ENCODE data around the gene LRRN3.

DNA sequence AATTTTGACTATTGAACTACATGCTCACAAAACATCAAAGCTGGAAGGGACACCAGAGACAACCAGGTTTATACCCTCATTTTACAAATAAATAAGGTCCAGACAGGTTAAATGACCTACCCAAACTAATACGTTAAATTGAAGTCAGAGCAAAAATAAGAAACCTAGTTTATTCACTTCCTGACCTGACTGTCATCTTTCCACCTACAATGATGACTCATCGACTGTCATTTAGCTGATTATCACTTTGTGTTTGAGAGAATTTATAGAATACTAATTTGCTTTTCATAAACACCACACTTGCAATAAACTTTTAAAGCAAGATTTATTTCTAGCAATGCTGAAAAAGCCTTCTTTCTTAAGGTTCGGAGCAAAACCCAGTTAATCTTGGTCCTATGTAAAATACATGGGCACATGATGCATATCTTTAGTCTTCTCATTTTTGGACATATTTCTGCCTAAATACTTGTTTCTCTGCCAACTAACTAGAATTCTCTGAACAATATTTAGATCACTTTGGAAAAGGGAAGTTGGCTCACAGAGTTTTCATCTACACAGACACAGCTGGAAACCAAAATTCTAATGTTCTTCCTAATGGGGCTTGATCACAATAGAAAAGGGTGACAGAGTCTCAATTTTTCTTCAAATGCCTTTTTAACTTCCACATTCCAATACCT, 16.7 kb upstream of the LRRN3 start:
- TF ChIP-seq, protein P1, sequence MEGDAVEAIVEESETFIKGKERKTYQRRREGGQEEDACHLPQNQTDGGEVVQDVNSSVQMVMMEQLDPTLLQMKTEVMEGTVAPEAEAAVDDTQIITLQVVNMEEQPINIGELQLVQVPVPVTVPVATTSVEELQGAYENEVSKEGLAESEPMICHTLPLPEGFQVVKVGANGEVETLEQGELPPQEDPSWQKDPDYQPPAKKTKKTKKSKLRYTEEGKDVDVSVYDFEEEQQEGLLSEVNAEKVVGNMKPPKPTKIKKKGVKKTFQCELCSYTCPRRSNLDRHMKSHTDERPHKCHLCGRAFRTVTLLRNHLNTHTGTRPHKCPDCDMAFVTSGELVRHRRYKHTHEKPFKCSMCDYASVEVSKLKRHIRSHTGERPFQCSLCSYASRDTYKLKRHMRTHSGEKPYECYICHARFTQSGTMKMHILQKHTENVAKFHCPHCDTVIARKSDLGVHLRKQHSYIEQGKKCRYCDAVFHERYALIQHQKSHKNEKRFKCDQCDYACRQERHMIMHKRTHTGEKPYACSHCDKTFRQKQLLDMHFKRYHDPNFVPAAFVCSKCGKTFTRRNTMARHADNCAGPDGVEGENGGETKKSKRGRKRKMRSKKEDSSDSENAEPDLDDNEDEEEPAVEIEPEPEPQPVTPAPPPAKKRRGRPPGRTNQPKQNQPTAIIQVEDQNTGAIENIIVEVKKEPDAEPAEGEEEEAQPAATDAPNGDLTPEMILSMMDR (IDR thresholded peaks at IDR 0.05): no peak
- TF ChIP-seq POLR2A (IDR thresholded peaks at IDR 0.05) (no peak), POLR2AphosphoS5 (IDR thresholded peaks at IDR 0.05) (no peak), EP300 (IDR thresholded peaks at IDR 0.05) (no peak)
